ENCODE measurements around the gene ZNF507. TPM values are rescaled to one million over a fixed set of nuclear protein-coding genes. Genes with fewer than 3 reads are reported as not detected.
A peak's percentile ranks its signal among the peaks of the same experiment; 100 is the strongest.

The ZNF507 gene
- total and polyA plus RNA-seq, 7 donors: 4.7 to 25.0 (median 23.2) TPM

DNA sequence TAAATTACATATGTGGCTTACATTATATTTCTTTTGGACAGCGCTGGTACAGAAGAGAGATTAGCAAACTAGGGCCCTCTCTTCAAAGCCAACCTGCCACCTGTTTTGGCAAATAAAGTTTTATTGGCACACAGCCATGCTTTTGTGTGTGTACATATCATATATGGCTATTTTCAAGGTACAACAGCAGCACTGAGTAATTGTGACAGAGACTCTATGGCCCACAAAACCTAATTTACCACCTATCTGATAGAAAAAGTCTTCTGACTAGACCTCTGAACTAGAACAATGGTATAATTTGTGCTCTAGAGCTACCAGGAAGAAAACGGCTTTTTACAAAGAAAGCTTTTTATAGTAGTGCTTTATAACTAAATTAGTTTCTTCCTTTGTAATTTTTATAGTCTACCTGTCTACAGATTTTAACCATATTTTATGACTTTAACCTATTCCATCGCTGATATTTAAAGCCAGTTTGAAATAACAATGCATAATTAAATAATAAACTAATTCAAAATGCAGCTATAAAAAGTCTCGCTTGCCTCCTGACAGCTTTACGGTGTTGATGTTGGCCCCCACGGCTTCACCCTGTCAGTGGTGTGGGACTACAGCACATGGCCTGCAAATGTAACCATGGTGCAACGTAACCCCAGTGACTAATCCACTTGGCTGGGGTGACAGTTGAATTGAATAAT lies 42.4 kb downstream of the ZNF507 start:
- intact Hi-C loops (cut with DNase I): no loop called here
- WGBS, 3 donors: 64 to 67% (median 64%) methylated on average over 7 of the region's 7 CpGs
- H3K27ac ChIP-seq: no peak overlapping the region

GRCh38 chr19:32388393-32388855 lies 43.0 kb downstream of the ZNF507 start:
- ATAC-seq: no peak
- no peak for TF ChIP-seq CTCF (IDR thresholded peaks at IDR 0.05)
- WGBS, 3 donors: 89 to 94% (median 94%) methylated on average over 3 of the region's 3 CpGs

More for the DNA sequence above, 42.4 kb downstream of the ZNF507 start:
- TF ChIP-seq CTCF (IDR thresholded peaks at IDR 0.05): no peak
- ATAC-seq: peak in 2 of 4 donors; percentile 63 to 69
- Histone ChIP-seq H3K4me1 (no peaks in the 10 kb centered on the region), H3K9me3 (no peaks in the 10 kb centered on the region), H3K36me3 (ENCODE audit: insufficient read depth in 1 of 2, low read depth in 1 of 2) (peaks cover 2 to 21% of the 10 kb centered on the region in 2 donors), H3K4me3 (no peak overlapping the region), H3K27me3 (ENCODE audit: insufficient read depth in 3 of 3, low read length in 2 of 3) (no peaks in the 10 kb centered on the region)
- no peak for DNase-seq

DNA sequence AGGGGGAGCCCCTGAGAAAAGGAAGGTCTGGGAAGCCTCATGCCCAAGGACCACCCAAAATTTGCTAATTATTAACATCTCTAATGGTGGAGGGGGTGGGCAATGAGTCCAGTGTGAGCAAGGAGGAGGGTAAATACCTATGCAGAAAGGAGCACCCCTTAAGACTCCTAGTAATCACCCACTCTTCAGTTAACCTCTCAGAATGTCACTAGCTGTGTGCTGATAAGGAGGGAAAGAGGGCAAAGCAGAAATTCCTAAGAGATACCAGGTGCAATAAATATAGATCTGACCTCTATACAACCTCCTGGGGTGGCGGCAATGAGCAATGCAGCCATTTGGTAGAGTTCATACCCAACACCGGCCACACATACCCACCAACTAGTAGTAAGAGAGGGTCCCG lies 47.5 kb downstream of the ZNF507 start:
- Histone ChIP-seq H3K9me3 (no peaks in the 10 kb centered on the region), H3K36me3 (ENCODE audit: insufficient read depth in 1 of 2, low read depth in 1 of 2) (peaks cover 0 to 5% of the 10 kb centered on the region in 2 donors), H3K4me3 (no peak overlapping the region), H3K27me3 (ENCODE audit: insufficient read depth in 3 of 3, low read length in 2 of 3) (no peaks in the 10 kb centered on the region), H3K4me1 (no peaks in the 10 kb centered on the region), H3K27ac (no peak overlapping the region)
- intact Hi-C loops (cut with DNase I): no loop called here
- TF ChIP-seq CTCF (IDR thresholded peaks at IDR 0.05): no peak
- ATAC-seq: no peak
- WGBS, 3 donors: 83 to 94% (median 92%) methylated on average over 3 of the region's 3 CpGs
- DNase-seq: no peak

More at GRCh38 chr19:32388393-32388855, 43.0 kb downstream of the ZNF507 start:
- Histone ChIP-seq H3K36me3 (ENCODE audit: insufficient read depth in 1 of 2, low read depth in 1 of 2) (peaks cover 0 to 16% of the 10 kb centered on the region in 2 donors), H3K4me3 (no peak overlapping the region), H3K4me1 (no peaks in the 10 kb centered on the region), H3K9me3 (no peaks in the 10 kb centered on the region), H3K27me3 (ENCODE audit: insufficient read depth in 3 of 3, low read length in 2 of 3) (no peaks in the 10 kb centered on the region), H3K27ac (no peak overlapping the region)
- DNase-seq: no peak
- intact Hi-C loops (cut with DNase I): no loop called here

GRCh38 chr19:32396046-32396652 lies 50.7 kb downstream of the ZNF507 start:
- Histone ChIP-seq H3K9me3 (no peaks in the 10 kb centered on the region), H3K4me1 (no peaks in the 10 kb centered on the region), H3K36me3 (ENCODE audit: insufficient read depth in 1 of 2, low read depth in 1 of 2) (peaks cover 0 to 5% of the 10 kb centered on the region in 2 donors), H3K27ac (no peak overlapping the region), H3K4me3 (no peak overlapping the region), H3K27me3 (ENCODE audit: insufficient read depth in 3 of 3, low read length in 2 of 3) (no peaks in the 10 kb centered on the region)
- 69 to 76% (median 75%) methylated on average over 6 of the region's 6 CpGs for WGBS, 3 donors
- DNase-seq (no peak), ATAC-seq (no peak)
- no peak for TF ChIP-seq CTCF (IDR thresholded peaks at IDR 0.05)
- intact Hi-C loops (cut with DNase I): no loop called here
